Left lobe of liver (tissue), 2 donors: ENCODE results near the gene ZNF652. TPM values are rescaled to one million over a fixed set of nuclear protein-coding genes. Genes with fewer than 3 reads are reported as not detected.
"Not testable (repeated sequence)": the region's sequence is repeated elsewhere in the genome, so short reads cannot be mapped to it uniquely, and the experiment has no call there.

Experiments
- ATAC-seq: fragments of 200-7000 bp; cut with Tn5 transposase; one replicate; pipeline ENCODE4 v1.9.1; 2020; ENCODE audit warnings: mild to moderate bottlenecking, moderate library complexity
- DNase-seq: peaks from one replicate; pipeline ENCODE4 v3.0.0-alpha.2; 2020; ENCODE audit warnings: low spot score
- total RNA-seq: library from RNA; stranded (reverse); gene quantifications from one replicate; pipeline ENCODE4 v1.2.1, GENCODE V29; 2021
- donor health status: DM: no; HTN: no; CAD: no; lungs with moderate emphysema.
- donor health status: DM: no; HTN: yes; CAD: no.

The ZNF652 gene
- total RNA-seq, 1 donor from 2014 or later, result 38.6 TPM

DNA sequence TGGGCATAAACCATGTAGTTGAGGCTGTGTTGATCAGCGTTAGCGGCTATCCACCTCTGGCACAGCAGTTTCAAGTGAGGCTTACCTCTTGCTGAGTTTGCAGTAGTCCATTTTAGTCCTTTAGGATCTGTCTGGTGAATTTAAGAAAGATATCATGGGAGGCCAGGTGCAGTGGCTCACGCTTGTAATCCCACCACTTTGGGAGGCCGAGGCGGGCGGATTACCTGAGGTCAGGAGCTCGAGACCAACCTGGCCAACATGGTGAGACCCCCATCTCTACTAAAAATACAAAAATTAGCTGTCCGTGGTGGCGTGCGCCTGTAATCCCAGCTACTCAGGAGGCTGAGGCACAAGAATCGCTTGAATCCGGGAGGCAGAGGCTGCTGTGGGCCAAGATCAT is 86.1 kb downstream of the ZNF652 start:
- DNase-seq, ATAC-seq: not testable (repeated sequence)

DNA sequence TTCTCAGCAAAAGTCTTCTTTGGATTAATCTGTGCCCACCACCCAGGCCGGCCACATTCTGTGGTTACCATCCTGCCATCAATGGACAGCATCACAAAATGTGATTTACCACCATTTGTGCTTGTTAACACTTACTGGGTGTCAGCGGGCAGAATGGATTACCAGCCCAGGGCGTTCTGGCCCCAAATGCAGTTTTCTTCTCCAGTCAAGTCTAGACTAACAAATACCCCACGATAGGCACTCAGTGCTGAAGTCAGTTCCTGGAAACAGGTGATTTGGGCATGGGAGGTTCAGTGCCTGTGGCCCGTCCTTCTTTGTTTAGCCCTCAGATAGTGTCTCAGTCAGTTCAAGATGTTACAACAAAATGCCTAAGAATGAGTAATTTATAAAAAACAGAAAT is 92.7 kb downstream of the ZNF652 start:
- no peak for ATAC-seq
- no peak for DNase-seq

DNA sequence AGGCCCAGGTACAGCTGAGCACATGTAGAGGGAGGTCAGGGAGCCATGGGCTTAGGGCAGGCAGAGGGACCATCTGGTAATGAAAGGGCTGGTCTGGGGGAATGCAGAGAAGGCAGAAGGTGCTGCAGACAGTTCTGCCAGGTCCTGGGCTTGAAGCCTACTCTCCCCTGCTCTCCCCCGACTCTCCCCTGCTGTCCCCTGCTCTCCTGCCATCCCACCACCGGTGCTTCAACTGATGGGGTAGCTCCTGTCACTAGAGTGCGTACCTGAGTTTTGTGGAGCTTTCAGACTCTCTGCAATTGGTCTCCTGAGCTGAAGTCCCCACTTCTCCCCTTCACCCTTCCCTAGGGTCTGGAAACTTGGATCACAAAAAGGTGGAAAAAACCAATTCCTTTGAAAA is 94.1 kb downstream of the ZNF652 start:
- DNase-seq (no peak), ATAC-seq (no peak)

DNA sequence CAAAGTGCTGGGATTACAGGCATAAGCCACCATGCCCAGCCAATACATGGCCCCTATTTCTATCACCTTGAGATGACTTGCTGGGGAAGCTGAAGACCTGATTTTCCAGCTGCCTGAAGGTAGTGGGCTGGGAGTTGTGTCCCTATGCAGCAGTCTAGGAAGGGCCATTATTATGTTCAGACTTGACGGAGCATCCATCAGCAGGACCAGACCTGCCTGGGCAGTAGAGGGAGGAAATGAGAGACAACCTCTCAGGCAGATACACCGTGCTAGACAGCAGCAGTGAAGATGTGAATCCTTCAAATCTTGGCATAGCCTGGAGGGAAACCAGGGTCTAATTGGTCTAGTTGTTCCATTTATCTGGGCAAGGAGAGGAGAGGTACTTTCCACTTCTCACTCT is 95.8 kb downstream of the ZNF652 start:
- DNase-seq (no peak), ATAC-seq (no peak)

DNA sequence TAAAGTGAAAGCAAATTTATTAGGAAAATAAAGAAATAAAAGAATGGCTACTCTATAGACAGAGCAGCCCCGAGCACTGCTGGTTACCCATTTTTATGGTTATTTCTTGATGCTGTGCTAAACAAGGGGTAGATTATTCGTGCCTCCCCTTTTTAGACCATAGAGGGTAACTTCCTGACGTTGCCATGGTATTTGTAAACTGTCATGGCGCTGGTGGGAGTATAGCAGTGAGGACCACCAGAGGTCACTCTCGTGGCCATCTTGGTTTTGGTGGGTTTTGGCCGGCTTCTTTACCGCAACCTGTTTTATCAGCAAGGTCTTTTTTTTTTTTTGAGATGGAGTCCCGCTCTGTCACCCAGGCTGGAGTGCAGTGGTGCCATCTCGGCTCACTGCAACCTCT is 100.5 kb downstream of the ZNF652 start:
- ATAC-seq, DNase-seq: not testable (repeated sequence)

DNA sequence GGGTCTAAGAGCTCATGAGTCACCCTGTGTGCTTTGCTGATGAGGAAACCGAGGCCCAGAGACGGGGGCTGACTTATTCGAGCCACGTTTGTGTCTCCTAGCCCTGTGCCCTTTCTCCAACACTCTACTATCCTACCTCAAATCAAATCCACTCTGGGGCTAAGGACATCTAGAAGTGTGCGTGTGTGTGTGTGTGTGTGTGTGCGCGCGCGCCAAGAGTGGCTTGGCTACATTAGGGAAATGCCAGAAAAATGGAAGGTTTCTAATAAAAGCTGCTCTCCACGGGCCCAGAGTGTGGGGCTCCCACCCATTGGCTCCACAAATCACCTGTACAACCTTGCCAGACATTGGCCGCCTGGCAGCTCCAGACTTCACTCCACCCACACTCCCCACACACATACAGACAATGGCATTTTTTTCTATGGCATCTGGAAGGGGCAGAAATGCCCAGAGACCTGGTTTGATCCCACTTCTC is 101.2 kb downstream of the ZNF652 start:
- DNase-seq (no peak), ATAC-seq (no peak)

DNA sequence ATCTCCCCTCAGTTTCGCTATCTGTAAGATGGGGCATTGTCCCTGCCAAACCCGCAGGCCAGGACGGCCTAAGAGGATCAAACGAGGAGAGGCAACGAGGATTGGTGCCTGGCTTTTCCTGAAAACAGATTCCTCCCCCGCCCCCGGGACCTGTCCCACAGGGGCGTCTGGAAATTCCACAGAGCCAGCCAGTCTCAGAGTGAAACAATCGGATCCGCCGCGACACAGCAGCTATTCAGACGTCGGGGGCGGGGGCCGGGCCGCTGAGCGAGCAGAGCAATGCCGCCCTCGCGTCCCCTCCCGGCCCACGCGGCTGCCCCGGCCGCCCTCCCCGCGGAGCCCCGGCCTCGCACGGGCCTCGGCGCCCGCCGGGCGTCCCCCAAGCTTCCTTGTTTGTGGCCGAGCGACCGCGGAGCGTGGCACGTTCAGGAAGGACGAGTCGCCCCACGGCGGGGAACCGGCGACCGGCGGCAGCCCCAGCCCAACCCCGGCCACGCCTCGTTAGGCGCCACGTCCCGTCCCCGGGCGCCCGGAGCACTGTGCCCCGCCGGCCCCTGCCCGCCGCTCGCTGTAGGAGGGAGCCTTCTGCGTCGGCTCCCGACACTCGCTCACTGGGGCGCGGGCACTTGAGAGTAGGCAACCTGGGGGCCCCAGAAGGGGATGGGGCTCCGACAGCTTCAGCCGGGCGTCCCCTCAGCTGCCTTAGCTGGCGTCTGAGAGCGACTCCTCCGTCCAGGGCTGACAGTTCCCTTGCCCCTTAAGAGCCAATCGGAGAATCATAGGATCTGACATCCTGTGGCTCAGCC is 101.8 kb downstream of the ZNF652 start:
- DNase-seq, result peak; percentile 56
- peak; percentile 82 for ATAC-seq

DNA sequence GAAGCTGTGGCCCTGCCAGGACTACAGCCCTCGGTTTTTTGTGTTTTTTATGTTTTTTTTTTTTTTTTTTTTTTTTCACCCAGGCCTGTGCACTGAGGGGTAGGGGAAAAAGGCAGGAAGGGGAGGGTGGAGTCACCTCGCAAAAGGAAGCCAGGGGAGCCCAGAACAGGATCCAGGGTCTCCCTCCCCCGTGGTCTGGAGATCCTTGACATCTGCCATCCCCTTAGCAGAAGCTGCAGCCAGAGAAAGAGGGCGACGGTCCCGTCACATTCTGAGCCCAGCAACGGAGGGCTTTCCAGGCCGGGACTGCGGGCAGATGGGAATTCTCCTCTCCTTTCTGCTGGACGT is 102.4 kb downstream of the ZNF652 start:
- DNase-seq, result no peak
- peak; percentile 7 for ATAC-seq

DNA sequence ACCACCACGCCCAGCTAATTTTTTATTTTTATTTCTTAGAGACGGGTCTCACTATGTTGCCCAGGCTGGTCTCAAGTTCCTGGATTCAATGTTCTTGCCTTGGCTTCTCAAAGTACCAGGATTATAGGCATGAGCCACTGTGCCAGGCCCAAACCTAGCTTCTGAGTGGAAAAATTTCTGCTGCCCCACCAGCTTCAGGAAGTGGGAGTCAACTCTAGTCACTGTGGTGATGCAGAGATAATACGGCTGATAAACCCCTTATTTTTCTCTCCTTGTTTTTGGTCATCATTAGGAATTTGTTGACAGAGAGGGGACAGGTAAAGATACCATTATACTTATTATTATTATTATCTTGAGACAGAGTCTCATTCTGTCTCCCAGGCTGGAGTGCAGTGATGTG is 103.7 kb downstream of the ZNF652 start:
- no peak for ATAC-seq
- DNase-seq, result no peak

DNA sequence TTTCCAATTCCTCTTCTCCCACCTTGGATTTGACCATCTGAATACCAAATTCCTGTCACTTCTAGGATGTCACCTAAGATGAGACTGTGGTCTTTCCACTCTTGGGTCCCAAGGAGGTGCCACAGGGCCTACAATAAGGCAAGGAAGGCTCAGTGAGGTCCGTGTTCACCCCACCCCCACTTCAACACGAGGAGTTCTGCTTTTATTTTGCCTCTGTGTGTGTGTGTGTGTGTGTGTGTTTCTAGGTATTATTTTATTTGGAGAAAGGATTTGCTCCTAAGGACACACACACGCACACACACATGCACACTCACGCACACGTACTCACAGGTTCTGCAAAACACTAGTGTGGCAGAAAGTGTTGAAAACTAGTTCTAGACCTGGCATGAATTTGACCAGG is 106.9 kb downstream of the ZNF652 start:
- DNase-seq (no peak), ATAC-seq (no peak)

DNA sequence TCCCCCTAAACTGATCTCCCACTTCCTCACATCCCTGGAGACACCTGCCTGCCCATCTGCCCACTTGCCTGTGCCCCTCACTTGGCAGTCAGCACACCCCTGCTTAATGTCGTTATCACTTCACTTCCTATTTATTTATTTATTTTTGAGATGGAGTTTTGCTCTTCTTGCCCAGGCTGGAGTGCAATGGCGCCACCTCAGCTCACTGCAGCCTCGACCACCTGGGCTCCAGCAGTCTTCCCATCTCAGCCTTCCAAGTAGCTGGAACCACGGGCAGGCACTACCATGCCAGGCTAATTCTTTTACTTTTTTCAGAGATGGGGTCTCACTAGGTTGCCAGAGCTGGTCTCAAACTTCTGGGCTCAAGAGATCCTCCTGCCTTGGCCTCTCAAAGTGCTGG is 108.0 kb downstream of the ZNF652 start:
- ATAC-seq (no peak), DNase-seq (no peak)

DNA sequence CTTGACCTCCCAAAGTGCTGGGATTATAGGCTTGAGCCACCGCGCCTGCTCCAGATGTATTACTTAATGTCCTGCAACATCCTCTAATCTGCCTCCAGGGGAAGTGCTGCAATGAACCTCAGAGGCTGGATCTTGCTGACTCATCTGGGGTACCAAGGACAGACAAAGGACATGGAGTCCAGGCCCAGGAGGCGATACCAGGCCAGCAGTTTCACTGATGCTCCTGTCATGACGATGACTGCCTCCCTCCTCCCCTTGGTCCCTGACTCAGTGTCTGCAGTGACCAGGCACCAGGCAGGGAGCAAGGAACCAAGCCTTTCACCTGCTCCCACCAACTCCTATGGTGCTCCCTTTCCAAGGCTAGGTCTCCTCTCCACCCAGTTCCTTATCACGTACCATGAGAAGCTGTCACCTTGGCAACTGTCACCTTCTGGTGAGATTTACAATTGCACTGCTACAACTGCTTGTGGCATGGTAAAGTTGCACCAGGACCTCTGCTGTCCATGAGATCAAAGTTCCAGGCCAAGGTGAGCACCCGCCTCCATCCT is 109.8 kb downstream of the ZNF652 start:
- DNase-seq, result peak; percentile 54
- ATAC-seq, result peak; percentile 29

DNA sequence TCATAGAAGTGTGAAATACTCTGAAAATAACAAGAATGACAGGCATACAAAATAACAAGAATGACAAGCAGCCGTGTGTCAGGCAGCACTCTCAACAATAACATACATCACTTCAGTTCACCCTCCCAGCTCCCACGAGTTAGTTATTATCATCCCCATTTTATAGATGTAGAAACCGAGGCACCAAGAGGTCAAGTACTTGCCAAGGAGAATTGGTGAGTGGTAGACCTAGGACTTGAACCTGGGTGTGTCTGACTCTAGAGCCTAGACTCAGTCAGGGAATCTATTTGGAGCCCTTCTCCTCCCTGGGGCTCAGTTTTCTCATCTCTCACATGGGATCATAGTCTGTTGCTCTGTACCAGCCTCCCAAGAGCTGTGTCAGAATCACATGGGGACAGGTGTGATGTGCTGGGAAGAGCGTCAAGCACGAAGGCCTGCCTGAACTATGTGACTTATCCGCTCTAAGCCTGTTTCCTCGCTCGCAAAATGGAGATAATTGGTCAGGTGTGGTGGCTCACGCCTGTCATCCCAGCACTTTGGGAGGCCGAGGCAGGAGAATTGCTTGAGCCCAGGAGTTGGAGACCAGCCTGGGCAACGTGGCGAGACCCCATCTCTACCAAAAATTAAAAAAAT is 112.0 kb downstream of the ZNF652 start:
- DNase-seq (no peak), ATAC-seq (no peak)

DNA sequence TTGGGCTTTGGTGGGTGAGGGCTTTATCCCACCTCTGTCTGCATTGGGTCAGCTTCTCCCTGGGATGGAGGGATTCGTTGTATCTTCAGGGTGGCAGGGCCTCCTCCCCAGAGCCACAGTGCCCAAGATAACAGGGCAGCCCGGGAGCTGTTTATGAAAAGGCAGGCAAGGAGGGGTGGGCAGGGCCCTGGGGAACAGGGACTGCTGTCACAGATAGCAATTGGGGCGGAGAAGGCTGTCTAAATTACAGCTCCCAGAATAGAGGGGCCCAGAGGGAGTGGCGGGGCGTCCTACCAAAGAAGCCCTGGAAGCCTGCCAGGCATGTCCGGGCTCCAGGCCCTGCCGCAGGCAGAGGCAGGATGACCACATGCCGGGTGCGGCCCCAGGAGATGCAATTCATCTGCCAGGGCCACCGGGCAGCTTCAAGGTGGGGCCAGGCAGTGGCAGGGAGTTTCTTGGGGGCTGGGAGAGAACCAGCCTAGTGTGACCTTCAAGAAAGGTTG is 112.7 kb downstream of the ZNF652 start:
- ATAC-seq (no peak), DNase-seq (no peak)

DNA sequence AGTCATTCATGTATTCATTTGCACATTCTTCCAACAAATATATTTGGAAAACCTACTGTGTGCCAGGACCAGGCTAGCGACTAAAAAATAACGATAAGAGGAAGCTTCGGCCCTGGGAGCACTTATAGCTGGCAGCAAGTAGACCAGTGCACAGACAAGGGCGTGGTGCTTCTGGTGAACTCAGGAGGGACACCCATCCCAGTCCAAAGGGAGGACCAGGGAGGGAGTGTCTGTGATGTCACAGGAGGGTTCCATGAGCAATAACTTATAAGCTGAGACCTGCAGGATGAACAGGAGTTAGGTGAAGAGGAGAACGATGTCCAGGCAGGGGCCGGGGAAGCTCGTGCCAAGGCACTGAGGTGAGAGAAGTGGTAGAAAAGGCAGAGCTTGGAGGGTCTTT is 114.1 kb downstream of the ZNF652 start:
- no peak for DNase-seq
- ATAC-seq, result no peak

DNA sequence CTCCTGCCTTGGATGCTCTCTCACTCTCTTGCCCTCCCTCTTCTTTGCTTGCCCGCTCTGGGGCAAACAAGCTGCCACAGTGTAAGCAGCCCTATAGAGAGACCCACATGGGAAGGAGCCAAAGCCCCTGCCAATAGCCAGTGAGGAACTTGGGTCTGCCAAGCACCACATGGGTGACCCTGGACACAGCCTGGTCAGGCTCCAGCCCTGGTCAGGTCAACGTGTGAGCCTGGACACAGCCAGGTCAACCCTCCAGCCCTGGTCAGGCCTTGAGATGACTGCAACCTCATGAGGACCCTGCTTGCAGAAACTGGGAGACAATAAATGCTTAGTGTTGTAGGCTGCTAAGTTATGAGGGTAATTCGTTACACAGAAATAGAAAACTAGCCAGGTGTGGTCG is 117.2 kb downstream of the ZNF652 start:
- ATAC-seq, result no peak
- DNase-seq, result no peak

Other genes starting within 250 kb of the ZNF652 start
- gene B4GALNT2, start 229.5 kb downstream of the ZNF652 start, total RNA-seq, result 0.03 TPM
- 0.20 TPM for gene GNGT2, start 151.7 kb downstream of the ZNF652 start, total RNA-seq
- gene ABI3, start 151.5 kb downstream of the ZNF652 start, total RNA-seq, result 4.0 TPM
- 0.28 TPM for gene PHOSPHO1, start 131.5 kb downstream of the ZNF652 start, total RNA-seq
- 93.5 TPM for gene PHB1, start 52.6 kb upstream of the ZNF652 start, total RNA-seq
- 14.0 TPM for gene NGFR, start 133.0 kb upstream of the ZNF652 start, total RNA-seq
- gene NXPH3, start 213.6 kb upstream of the ZNF652 start, total RNA-seq, result 0.08 TPM